ENCODE results near the gene CCL20.

GRCh38 chr2:227822416-227823003 is 8.9 kb downstream of the CCL20 start:
- TF ChIP-seq POLR2A (IDR thresholded peaks at IDR 0.05; ENCODE audit: low read depth, low read length) = no peak
- TF ChIP-seq TAF1 (IDR thresholded peaks at IDR 0.05; ENCODE audit: borderline replicate concordance, low read depth, low read length) = no peak

Measured in GM12892 (cell line).